Measurements from ENCODE around the gene ATG4A. TPM values are rescaled to one million over a fixed set of nuclear protein-coding genes. Genes with fewer than 3 reads are reported as not detected.

The ATG4A gene
- total RNA-seq, 4 donors from 2014 or later, result 9.3 to 23.3 (median 11.1) TPM

GRCh38 chrX:108165383-108166111 is 74.0 kb downstream of the ATG4A start:
- Histone ChIP-seq H3K36me3 (no peaks in the 10 kb centered on the region), H3K4me1 (no peaks in the 10 kb centered on the region), H3K27ac (no peak overlapping the region), H3K27me3 (peaks cover 0 to 4% of the 10 kb centered on the region in 2 donors), H3K4me3 (no peak overlapping the region), H3K9me3 (no peaks in the 10 kb centered on the region)
- DNase-seq (ENCODE audit: low spot score in 2 of 2), result no peak
- TF ChIP-seq EP300 (IDR thresholded peaks at IDR 0.05), result no peak
- no peak for TF ChIP-seq POLR2A (IDR thresholded peaks at IDR 0.05)
- TF ChIP-seq CTCF (IDR thresholded peaks at IDR 0.05), result no peak
- WGBS, 2 donors, result 57% methylated on average over 3 to 7 of the region's 7 CpGs

- Histone ChIP-seq H3K27ac (no peak overlapping the region), H3K36me3 (no peaks in the 10 kb centered on the region), H3K9me3 (no peaks in the 10 kb centered on the region), H3K27me3 (no peaks in the 10 kb centered on the region), H3K4me1 (no peaks in the 10 kb centered on the region), H3K4me3 (no peak overlapping the region)
- no peak for DNase-seq (ENCODE audit: low spot score in 2 of 2)
- no peak for TF ChIP-seq CTCF (IDR thresholded peaks at IDR 0.05)
- no peak for TF ChIP-seq POLR2A (IDR thresholded peaks at IDR 0.05)
- no peak for TF ChIP-seq EP300 (IDR thresholded peaks at IDR 0.05)
- 70 to 77% methylated on average over 5 of the region's 5 CpGs for WGBS, 2 donors
These were observed 75.8 kb downstream of the ATG4A start for GRCh38 chrX:108167211-108167872.

- Histone ChIP-seq H3K27me3 (peaks cover 0 to 8% of the 10 kb centered on the region in 2 donors), H3K4me1 (no peaks in the 10 kb centered on the region), H3K36me3 (no peaks in the 10 kb centered on the region), H3K27ac (no peak overlapping the region), H3K4me3 (no peak overlapping the region), H3K9me3 (no peaks in the 10 kb centered on the region)
- no peak for DNase-seq (ENCODE audit: low spot score in 2 of 2)
- 85 to 94% methylated on average over 7 to 9 of the region's 9 CpGs for WGBS, 2 donors
- TF ChIP-seq CTCF (IDR thresholded peaks at IDR 0.05), result no peak
These were observed 77.6 kb downstream of the ATG4A start for GRCh38 chrX:108168961-108169740.

- Histone ChIP-seq H3K27ac (no peak overlapping the region), H3K9me3 (no peaks in the 10 kb centered on the region), H3K4me3 (no peak overlapping the region), H3K27me3 (peaks cover 0 to 14% of the 10 kb centered on the region in 2 donors), H3K36me3 (no peaks in the 10 kb centered on the region), H3K4me1 (no peaks in the 10 kb centered on the region)
- WGBS, 2 donors, result 91 to 100% methylated on average over 2 to 3 of the region's 3 CpGs
- DNase-seq (ENCODE audit: low spot score in 2 of 2), result no peak
- TF ChIP-seq POLR2A (IDR thresholded peaks at IDR 0.05), result no peak
- TF ChIP-seq EP300 (IDR thresholded peaks at IDR 0.05), result no peak
- TF ChIP-seq CTCF (IDR thresholded peaks at IDR 0.05), result no peak
These were observed 78.2 kb downstream of the ATG4A start for GRCh38 chrX:108169768-108170167.

GRCh38 chrX:108171671-108172070 is 80.1 kb downstream of the ATG4A start:
- H3K27ac ChIP-seq, result no peak overlapping the region
- no peaks in the 10 kb centered on the region for H3K9me3 ChIP-seq
- no peak for TF ChIP-seq POLR2A (IDR thresholded peaks at IDR 0.05)
- 88 to 89% methylated on average over 4 of the region's 4 CpGs for WGBS, 2 donors
- H3K4me3 ChIP-seq, result no peak overlapping the region
- no peaks in the 10 kb centered on the region for H3K4me1 ChIP-seq
- no peak for DNase-seq (ENCODE audit: low spot score in 2 of 2)
- no peaks in the 10 kb centered on the region for H3K36me3 ChIP-seq
- peaks cover 0 to 27% of the 10 kb centered on the region in 2 donors for H3K27me3 ChIP-seq

Data from tibial nerve (tissue), 4 donors.